HG03575 (cell line): Measurements from ENCODE around the gene UBE2E1.

Experiments used
- ATAC-seq: cut with Tn5 transposase; IDR thresholded peaks from one replicate; pipeline ENCODE4 v1.9.1; 2021; ENCODE audit not compliant: unreplicated experiment, insufficient number of reproducible peaks, low FRiP score; ENCODE audit errors: extremely low read depth

Gene UBE2E1

DNA sequence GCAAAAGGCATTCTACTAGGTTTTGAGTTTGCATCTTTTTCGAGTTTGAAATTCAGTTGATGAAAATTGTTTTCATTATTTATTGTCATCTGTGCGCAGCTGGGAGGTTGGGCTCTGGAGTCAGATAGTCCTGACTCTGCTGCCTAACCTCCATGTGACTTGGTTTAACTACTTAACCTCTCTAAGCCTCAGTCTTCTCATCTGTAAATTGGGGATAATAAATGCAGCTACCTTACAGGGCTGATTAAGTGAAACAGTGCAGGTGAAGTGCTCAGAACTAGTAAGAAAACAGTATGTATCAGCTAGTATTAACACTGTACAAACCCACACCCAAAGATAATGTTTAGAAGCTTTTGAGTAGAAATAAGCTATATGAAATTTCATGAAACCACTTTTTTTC, 14.1 kb upstream of the UBE2E1 start:
- ATAC-seq, result no peak

DNA sequence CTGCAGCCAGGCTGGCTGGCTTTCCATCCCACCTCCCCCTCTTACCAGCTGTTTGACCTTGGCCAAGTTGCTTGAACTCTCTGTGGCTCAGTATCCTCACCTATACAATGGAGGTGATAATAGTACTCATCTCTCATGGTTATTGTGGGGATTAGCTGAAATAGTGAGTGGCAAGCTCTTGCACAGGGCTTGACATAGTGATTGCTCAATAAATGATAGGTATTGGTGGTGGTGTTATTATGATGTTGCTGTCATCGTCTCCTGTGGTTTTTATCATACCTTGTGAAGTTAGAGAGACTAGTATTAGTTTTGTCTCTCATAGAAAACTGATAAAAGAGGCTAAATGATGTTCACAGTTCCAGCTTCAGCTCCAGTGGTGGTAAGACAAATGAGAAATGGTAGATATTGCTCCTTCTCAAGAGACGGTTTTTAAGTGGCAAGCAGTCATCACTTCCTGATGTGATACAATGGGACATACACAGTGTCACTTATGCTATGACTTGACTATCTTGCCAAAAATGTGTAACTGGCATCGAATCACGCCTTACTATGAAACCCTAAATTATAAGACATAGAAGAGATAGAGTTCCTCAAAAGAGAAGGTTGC, 12.1 kb upstream of the UBE2E1 start:
- ATAC-seq, result no peak

DNA sequence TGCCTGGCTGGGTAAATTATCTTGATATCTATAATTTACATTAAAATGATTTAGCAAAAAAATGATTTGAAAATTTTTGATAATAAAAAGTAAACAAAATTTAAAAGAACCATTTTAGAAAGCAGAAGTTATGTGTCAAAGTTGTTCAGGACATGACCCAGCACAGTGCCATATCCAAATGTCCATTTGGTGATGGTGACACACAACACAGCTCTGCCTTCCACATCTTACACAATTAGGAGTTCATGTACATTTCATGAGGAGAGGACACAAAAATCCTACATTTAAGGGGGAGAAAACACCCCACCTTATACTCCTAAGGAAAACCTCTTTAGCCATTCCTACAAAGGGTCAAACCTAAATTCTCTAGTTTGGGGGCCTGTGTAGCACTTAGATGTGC, 10.7 kb upstream of the UBE2E1 start:
- ATAC-seq, result no peak

DNA sequence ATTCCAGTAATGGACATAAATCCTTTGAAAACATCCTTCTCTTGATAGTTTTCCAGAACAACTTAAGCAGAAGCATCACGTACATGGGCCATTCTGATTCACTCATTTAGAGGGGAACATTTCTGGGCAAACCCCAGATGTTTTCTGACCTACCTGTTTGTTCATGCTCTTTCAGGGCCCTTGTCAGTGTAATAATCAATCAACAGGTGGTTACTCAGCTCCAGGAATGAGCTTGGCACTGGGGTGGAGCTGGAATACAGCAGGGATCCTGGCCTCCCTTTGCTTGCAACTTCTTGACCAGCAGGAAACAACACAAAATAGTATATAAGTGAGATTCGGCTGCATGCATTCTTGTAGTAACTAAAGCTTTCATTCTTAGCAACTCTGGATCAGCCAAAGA, 9.2 kb upstream of the UBE2E1 start:
- ATAC-seq, result no peak

DNA sequence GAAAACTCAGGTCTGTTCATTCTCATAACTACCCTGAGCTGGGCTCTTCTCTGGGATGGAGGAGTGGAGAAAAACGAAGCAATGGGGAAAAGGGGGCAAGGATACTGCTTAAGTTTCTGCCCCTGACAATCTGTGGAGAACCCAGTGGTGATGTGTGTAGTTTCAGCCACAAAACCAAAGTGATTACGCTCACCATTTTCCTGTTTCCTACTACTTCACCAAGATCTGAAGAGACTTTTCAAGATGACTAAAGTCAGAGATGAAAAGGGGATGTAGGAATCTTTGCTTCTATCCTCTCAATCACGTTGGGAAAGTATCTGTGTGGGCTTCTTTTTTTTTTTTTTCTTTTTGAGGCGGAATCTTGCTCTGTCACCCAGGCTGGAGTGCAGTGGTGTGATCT, 8.3 kb upstream of the UBE2E1 start:
- ATAC-seq, result no peak

DNA sequence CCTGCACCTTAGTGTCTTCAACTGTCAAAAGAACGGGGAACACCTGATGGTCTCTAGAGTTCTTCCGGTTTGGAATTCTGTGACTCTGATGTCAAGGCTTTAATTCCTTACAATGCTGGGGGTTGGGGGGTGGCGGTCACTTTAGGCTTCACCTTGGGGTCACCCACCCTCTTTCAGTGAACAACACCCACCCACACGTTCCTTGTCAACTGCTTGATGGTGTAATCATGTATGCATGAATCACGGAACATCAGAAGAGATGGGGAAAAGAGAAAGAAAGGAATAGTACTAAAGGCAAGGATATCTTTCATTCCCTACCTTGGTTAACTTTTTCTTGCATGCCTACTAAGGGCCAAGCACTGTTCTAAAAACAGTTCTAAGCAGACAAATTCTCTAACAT, 7.3 kb upstream of the UBE2E1 start:
- ATAC-seq, result no peak

DNA sequence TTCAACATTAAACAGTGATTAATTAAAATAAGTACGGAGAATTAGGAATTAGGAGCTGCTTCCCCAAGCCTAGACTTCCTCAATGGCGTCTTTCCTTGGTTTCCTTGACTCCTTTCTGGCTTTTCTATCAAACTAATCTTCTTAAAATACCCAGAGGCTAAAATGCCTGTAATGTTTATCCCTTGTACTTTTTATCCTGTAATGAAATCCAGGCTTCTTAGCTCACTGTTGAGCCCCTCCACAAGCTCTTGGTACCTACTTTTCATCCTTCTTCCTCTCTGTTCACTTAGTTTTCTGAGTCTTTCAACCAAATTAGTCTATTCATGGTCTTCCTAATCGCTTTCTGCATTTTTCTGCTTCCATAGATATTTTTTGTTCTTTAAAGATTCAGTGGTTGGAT, 6.9 kb upstream of the UBE2E1 start:
- ATAC-seq, result no peak

DNA sequence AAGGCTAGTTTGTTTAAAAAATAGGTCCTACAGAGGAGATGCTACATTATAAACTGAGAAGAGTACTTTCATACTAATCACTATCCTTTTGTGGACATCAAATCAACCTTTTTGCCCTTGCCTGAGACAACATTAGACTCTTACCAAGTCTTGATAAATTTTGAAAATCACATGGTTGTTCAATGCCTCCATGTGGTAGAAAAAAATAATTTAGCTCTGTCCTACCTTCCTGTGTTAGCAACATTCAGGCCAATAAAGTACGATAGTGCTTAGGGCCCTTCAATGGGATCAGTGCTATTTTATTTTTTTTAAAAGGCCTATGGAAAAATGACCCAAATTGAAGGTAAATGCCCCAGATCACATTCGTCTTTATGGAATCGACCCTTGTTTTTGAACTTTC, 5.0 kb upstream of the UBE2E1 start:
- ATAC-seq, result no peak

DNA sequence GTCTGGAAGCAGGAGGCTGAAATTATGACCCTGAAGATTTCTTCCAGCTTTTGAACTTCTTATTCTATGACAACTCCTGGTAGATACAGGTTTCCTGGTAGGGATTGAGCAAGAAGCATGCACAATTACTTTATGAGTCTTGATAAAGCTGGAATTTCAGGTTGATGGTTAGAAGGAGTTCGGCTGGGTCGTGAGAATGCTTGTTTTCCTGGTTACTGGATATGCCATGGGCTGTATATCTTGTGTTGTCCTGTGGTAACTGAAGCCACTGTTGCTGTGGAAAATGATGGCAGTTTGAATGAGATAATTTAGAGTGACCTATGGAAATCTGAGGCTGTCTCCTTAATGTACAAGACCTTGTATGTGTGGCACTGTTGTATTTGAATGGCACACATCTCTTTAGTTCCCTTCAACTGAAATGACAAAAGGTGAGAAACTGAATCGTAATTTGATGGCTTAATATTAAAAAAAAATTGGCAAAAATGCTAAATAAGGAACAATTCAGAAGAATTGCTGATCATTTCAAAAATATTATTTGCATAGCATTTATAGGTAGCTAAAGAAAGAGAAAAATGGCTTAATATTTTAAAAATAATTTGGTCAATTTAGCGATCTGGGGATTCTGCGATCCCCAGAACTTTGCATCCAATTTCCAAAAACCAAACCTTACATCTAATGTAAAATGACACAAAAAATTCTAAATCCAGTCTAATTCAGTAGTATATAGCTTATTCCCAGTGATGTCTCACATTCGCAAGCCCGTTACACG, 1.1 kb upstream of the UBE2E1 start:
- ATAC-seq, result no peak

DNA sequence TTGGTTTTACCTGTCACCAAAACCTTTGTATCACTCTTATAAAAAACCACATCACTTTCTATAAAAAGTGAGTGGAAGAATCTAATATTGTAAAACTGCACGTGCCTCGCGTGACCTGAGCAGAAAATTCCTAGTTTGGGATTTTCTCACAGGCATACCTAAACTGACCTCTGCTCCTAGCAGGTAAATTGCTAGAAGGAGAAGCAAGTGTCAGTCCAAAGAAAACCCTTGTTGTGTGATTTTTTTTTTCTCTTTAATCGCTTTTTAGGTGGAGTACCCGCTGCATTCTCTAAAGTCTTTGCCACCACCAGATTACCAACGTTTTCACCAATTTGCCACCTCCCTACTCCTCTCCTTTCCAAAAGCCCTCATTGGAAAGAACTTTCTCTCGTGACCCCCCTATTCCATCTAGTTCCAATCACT, 534 bp upstream of the UBE2E1 start:
- ATAC-seq, result no peak

DNA sequence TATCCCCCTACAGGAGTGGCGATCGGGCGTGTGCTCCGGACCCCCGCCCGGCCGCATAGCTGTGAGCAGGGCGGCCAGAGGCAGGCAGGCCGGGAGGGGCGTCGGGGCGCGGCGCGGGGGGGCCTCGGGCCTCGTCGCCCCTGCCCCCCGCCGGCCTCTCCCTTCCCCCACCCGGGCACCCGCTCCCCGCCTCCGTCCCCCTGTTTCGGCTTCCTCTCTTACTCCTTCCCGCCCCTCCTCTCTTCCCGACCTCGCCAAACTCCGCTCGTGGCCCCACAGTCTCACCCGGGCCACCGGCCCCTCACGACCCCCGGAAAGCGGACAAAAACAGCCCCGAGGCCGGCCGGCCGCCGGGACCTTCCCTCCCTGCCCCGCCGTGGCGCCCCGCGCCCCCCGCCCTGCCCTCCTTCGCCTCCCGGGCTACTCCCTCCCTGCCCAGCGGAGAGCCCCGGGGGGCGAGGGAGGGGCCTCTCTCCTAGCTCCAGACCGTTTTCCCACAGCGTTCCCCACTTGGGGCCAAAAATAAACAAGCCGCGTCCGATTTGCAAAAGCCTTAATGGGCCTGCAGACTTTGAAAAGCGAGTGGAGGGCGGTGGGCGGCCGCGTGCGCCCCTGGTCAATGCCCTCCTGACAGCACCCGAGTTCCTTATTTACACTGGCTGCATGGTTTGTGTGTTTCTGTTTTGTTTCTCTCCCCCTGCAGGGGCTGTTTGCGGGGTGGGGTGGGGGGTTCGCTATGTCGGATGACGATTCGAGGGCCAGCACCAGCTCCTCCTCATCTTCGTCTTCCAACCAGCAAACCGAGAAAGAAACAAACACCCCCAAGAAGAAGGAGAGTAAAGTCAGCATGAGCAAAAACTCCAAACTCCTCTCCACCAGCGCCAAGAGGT, 1.0 kb downstream of the UBE2E1 start:
- ATAC-seq, result no peak

DNA sequence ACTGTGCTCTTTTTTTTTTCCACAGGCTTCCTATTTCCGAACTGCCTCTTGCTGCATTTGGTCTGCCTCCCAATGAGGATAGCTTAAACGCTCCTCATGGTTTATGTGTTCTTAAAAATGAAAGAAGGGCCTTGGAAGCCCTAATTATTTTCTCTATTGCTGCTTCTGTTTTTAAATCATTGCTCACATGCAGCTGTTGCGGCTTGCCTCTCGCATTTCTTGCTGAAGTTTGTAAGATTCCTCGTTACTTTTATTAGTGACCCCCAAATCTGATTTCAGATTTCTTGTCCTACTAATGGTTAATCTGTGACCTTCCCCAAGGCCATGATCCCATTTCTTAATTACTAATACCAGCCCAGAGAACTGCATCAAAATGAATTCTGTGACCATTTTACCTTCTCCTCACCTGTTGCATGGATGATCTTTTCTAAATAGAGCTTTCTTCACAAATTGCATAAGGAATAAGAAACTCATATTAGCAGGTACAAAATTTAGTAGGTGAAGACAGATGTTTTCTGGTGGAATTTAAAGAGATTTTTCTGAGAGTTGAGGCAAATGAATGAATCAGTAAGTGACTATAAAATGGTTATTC, 1.8 kb downstream of the UBE2E1 start:
- no peak for ATAC-seq

DNA sequence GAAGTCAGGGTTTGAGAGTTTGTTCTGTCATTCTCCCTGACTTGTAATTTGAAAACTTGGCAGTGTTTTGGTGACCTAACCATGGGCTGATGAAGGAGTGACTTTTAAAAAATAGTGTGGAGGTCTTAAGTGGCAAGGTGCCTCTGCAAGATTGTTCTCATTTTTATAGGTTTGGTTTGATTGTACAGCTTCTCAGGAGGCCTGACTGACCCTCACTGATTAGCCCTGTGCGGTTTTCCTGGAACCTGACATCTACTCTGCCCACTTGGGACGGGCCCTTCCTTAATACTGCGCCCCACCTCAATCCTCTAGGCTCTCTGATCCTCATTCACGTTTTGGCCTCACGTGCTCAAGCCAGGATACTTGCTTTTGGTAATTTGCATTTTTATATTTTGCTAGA, 2.8 kb downstream of the UBE2E1 start:
- no peak for ATAC-seq

DNA sequence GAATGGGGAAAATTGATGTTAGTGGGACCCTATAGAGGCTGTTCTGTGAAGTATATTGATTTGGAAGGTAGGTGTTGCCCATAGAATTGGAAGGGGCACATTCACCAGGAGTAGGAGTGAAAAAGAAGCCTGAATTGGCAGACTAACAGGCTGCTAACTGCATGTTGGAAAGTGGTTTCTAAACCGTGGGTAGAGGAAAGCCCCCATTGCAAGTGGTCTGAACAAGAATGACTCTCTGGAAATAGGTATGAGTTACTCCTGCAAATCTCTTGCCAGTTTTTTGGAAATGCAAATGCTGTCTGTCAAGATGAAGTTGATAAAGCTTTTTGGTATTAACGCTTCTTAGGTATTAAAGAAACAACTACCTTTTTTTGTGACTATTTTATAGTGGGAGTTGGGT, 3.5 kb downstream of the UBE2E1 start:
- no peak for ATAC-seq

DNA sequence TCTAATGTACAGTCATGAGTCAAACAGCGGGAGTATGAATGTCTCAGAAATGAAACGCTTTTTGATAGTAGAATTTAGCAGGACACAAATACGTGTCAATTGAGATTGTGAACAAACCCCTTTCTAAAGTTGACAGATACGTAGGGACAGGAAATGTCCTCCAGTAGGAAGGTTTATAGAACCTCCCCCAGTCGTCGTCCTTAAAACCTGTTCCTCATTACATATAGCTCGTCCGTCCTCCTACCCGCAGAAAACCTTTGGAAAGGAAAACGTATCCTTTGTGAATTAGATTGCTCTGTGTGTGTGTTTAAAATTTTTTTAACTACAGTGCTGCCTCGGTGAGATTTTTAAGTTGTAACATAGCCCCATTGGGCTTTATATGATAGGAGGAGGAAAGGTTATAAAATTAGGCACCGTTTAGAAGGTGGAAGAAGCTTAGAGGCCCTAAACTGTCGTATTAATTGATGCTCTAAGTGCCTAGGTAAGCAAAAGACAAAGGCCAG, 4.1 kb downstream of the UBE2E1 start:
- no peak for ATAC-seq

DNA sequence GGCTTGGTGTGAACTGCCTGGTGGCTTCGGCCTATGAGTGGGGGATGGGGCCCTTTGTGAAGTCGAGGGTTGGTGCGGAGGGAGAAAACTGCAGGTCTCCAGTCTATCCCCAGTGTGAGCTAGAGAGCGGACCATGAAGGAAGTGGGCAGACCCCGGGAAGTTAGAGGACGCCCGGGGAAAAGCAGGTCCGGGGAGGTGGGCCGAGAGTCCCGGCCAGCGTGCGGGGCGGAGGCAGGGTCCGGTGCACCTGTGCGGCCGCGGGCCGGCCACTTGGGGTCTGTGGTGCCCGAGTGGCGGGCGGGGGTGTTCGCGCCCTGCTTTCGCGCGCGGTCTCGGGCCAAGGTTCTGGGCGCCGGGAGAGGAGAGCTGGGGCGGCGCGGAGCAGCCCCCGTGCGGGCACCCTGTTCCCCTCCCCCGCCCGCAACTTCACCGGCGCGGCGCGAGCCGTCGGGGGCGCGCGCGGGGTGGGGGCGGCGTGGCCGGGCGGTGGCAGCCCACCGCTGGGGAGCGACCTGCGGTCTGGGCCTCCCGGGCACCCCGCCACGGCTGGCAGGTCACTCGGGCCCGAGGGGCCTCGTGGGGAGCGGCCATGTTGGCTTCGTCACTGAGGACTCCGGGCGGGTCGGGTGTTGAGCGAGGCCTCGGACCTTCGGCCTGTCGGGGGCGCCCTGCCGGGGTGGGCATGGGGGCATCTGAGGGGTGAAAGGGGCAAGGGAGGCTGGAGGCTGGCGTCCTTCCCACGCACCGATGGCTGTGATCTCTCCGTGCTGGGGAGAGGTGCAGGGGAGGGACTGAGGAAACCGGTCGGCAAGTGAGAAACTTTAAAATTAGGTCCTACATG, 4.8 kb downstream of the UBE2E1 start:
- ATAC-seq, result no peak

DNA sequence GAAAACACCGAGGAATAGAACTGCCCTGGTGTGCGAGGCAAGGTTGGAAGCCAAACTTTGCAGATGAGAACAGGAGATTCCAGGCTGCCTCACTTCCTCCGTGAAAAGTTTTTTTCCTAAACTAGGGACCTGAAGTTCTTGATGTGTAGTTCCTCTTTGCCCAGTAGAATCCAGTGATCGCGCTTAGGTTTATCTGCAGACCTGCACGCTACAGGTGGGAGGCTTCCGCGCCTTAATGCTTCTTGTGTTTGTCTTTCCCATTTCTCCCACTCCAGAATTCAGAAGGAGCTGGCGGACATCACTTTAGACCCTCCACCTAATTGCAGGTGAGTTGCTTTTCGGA, 5.4 kb downstream of the UBE2E1 start:
- no peak for ATAC-seq

DNA sequence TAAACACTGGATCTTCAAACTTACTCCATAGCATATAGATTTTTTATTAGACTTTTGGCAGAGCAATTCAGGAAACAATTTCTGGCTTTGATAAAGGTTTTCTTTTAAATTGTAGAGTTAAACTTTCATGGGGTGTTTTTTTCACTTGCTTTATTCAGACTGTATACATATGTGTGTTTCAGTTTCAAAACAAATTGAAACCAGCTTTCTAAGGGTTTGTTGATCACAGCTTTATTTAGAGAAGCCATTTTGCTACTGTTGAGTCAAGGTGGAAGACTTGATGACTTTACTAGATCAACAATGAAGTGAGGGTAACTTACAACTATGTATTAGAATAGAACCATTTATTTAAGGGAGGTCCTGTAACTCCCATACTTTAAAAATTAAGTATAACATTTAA, 6.2 kb downstream of the UBE2E1 start:
- ATAC-seq, result peak; percentile 41

DNA sequence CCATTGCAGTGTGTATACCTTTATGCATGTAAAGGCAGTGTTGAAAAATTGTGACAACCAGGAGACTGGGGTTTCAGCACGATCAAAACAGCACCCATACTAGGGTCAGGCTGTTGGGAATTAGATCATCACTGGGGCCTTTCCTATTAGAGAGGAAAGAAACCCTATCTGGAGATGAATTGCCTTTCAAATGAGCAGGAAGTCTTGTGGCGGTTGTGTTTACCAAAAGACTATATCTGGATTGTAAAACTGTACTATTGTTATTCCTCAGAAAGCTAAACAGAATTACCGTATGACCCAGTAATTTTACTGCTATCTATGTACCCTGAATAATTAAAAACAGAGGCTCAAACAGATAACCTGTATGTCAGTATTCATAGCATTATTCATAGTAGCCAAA, 10.1 kb downstream of the UBE2E1 start:
- ATAC-seq, result no peak
